HS-5 (cell line): ENCODE data around the gene CACNA2D3.
A peak's percentile ranks its signal among the peaks of the same experiment; 100 is the strongest.

Experiments used
- DNase-seq: peaks from one replicate; pipeline ENCODE4 v3.0.0-alpha.2; 2012; ENCODE audit warnings: low read depth

Gene CACNA2D3

GRCh38 chr3:54745843-54746242 lies 623.5 kb downstream of the CACNA2D3 start:
- DNase-seq, result no peak

- DNase-seq, result no peak
These were observed 624.4 kb downstream of the CACNA2D3 start for GRCh38 chr3:54746722-54747121.

- DNase-seq, result peak; percentile 11
These were observed 633.4 kb downstream of the CACNA2D3 start for GRCh38 chr3:54755756-54756155.

GRCh38 chr3:54756330-54756731 lies 634.0 kb downstream of the CACNA2D3 start:
- peak; percentile 90 for DNase-seq

GRCh38 chr3:54758461-54758860 lies 636.1 kb downstream of the CACNA2D3 start:
- no peak for DNase-seq

GRCh38 chr3:54759166-54759565 lies 636.8 kb downstream of the CACNA2D3 start:
- no peak for DNase-seq

GRCh38 chr3:54760201-54760600 lies 637.8 kb downstream of the CACNA2D3 start:
- peak; percentile 44 for DNase-seq

GRCh38 chr3:54761637-54762036 lies 639.3 kb downstream of the CACNA2D3 start:
- no peak for DNase-seq

- DNase-seq, result no peak
These were observed 642.6 kb downstream of the CACNA2D3 start for GRCh38 chr3:54764911-54765310.

GRCh38 chr3:54771050-54771449 lies 648.7 kb downstream of the CACNA2D3 start:
- DNase-seq, result no peak

- DNase-seq, result no peak
These were observed 649.7 kb downstream of the CACNA2D3 start for GRCh38 chr3:54772051-54772450.

- DNase-seq, result no peak
These were observed 650.4 kb downstream of the CACNA2D3 start for GRCh38 chr3:54772746-54773145.

- no peak for DNase-seq
These were observed 650.9 kb downstream of the CACNA2D3 start for GRCh38 chr3:54773271-54773670.

GRCh38 chr3:54776601-54777000 lies 654.2 kb downstream of the CACNA2D3 start:
- DNase-seq, result no peak

GRCh38 chr3:54777141-54777540 lies 654.8 kb downstream of the CACNA2D3 start:
- DNase-seq, result no peak

- DNase-seq, result no peak
These were observed 658.0 kb downstream of the CACNA2D3 start for GRCh38 chr3:54780336-54780735.

GRCh38 chr3:54781728-54782127 lies 659.4 kb downstream of the CACNA2D3 start:
- DNase-seq, result no peak

GRCh38 chr3:54783611-54784010 lies 661.3 kb downstream of the CACNA2D3 start:
- DNase-seq, result peak; percentile 20

- DNase-seq, result no peak
These were observed 661.7 kb downstream of the CACNA2D3 start for GRCh38 chr3:54784021-54784420.

- DNase-seq, result no peak
These were observed 663.6 kb downstream of the CACNA2D3 start for GRCh38 chr3:54785976-54786375.

- DNase-seq, result no peak
These were observed 667.7 kb downstream of the CACNA2D3 start for GRCh38 chr3:54790051-54790450.

- no peak for DNase-seq
These were observed 669.3 kb downstream of the CACNA2D3 start for GRCh38 chr3:54791501-54792156.

- DNase-seq, result no peak
These were observed 670.2 kb downstream of the CACNA2D3 start for GRCh38 chr3:54792584-54792983.

- no peak for DNase-seq
These were observed 670.8 kb downstream of the CACNA2D3 start for GRCh38 chr3:54793171-54793570.
